ENCODE data around the gene LRFN3. TPM values are rescaled to one million over a fixed set of nuclear protein-coding genes. Genes with fewer than 3 reads are reported as not detected.

Gene LRFN3
- polyA plus RNA-seq, 1 experiment, result 1.8 TPM

DNA sequence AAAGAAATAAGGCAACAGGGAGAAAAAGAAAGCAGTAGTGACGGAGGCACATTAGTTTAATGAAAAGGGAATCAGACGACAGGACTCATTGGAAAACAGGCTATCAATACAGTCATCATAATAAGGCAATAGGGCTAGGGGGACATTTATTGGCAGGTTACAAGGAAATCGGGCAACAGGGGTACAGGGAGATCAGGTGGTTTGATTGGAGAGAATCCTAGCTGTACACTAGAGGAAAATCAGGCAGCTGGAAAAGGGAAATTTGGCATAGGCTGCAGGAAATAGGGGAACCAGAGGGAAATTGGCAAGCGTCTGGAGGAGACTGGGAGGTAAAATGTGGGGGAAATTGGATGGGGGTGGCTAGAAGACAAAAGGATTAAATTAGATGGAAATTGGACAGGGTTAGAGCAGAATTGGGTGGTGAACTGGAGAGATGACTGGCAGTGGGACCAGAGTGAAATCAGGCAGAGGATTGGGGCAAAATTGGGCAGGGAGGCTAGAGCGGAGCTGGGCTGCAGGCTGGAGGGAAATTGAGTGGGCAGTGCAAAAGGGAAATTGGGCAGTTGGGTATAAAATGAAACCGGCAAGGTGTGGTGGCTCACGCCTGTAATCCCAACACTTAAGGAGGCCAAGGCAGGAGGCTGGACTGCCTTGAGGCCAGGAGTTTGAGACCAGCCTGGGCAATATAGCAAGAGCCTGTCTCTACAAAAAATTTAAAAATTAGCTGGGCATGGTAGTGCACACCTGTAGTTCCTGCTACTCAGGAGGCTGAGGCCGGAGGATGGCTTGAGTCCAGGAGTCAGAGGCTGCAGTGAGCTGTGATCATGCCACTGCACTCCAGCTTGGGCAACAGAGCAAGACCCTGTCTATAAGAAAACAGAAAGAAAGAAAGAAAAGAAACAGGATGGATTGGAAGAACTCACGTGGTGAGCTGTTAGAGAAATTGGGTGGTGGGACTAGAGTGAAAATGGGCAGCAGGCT lies 7.4 kb downstream of the LRFN3 start:
- ChIA-PET CTCF (interaction anchor here (1.7 kb wide), 1 partner anchor 13 kb away, joined by 8 read pairs; no protein-coding TSS in a partner anchor), POLR2A (no interaction called here)

GRCh38 chr19:35944556-35944955 lies 8.4 kb downstream of the LRFN3 start:
- Histone ChIP-seq H3K4me3 (ENCODE audit: low read depth, low read length) (no peak overlapping the region), H3K36me3 (ENCODE audit: control insufficient read depth, insufficient read depth, low read length) (peaks cover 4% of the 10 kb centered on the region), H3K27me3 (ENCODE audit: control insufficient read depth, insufficient read depth, low read length) (no peaks in the 10 kb centered on the region)
- no peak for DNase-seq (ENCODE audit: low read depth)
- CTCF ChIA-PET, result interaction anchor here (1.7 kb wide), 1 partner anchor 13 kb away, joined by 8 read pairs; no protein-coding TSS in a partner anchor
- TF ChIP-seq, protein P1, sequence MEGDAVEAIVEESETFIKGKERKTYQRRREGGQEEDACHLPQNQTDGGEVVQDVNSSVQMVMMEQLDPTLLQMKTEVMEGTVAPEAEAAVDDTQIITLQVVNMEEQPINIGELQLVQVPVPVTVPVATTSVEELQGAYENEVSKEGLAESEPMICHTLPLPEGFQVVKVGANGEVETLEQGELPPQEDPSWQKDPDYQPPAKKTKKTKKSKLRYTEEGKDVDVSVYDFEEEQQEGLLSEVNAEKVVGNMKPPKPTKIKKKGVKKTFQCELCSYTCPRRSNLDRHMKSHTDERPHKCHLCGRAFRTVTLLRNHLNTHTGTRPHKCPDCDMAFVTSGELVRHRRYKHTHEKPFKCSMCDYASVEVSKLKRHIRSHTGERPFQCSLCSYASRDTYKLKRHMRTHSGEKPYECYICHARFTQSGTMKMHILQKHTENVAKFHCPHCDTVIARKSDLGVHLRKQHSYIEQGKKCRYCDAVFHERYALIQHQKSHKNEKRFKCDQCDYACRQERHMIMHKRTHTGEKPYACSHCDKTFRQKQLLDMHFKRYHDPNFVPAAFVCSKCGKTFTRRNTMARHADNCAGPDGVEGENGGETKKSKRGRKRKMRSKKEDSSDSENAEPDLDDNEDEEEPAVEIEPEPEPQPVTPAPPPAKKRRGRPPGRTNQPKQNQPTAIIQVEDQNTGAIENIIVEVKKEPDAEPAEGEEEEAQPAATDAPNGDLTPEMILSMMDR (IDR thresholded peaks at IDR 0.05; ENCODE audit: insufficient read depth, low read depth, low read length), result no peak
- POLR2A ChIA-PET, result no interaction called here

More for the DNA sequence above, 7.4 kb downstream of the LRFN3 start:
- no peak for DNase-seq (ENCODE audit: low read depth)
- H3K27me3 ChIP-seq (ENCODE audit: control insufficient read depth, insufficient read depth, low read length), result no peaks in the 10 kb centered on the region
- peaks cover 4% of the 10 kb centered on the region for H3K36me3 ChIP-seq (ENCODE audit: control insufficient read depth, insufficient read depth, low read length)
- TF ChIP-seq, protein P1 (IDR thresholded peaks at IDR 0.05; ENCODE audit: insufficient read depth, low read depth, low read length), result no peak
- H3K4me3 ChIP-seq (ENCODE audit: low read depth, low read length), result no peak overlapping the region

DNA sequence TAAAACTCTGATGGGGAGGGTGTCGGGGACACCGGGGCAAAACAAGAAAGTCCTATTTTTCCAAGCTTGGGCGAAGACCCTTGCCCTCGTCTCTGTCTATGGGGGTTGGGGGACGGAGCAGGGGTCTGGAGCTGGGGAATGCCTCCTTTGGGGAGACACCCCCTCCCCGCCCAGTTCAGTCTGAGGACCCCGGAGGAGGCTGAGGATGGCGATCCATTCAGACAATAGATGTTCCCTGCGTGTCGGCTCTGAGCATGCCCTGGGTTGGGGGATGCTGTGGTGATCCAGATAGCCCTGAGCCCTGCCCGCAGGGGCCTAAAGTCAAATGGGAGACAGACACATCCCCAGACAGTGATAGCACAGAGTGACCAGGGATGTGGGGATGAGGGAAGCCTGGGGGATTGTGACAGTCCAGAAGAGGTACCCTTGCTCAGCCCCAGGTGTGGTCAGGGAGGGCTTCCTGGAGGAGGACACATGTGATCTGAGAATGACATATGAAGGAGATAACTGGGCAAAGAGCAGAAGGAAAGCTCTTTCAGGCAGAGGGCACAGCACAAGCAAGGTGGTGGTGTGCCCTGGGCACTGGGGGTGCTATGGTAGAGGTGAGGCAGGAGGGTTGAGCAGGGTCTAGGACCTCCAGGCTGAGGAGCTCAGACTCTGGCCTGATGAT lies 9.1 kb downstream of the LRFN3 start:
- ChIA-PET CTCF (interaction anchor here (0.8 kb wide), 1 partner anchor 14 kb away, joined by 4 read pairs; no protein-coding TSS in a partner anchor), POLR2A (no interaction called here)
- no peak for DNase-seq (ENCODE audit: low read depth)
- H3K27me3 ChIP-seq (ENCODE audit: control insufficient read depth, insufficient read depth, low read length), result no peaks in the 10 kb centered on the region
- TF ChIP-seq, protein P1 (IDR thresholded peaks at IDR 0.05; ENCODE audit: insufficient read depth, low read depth, low read length), result no peak
- peaks cover 4% of the 10 kb centered on the region; the same call in 1 of the 2 replicates for H3K36me3 ChIP-seq (ENCODE audit: control insufficient read depth, insufficient read depth, low read length)
- no peak overlapping the region for H3K4me3 ChIP-seq (ENCODE audit: low read depth, low read length)

DNA sequence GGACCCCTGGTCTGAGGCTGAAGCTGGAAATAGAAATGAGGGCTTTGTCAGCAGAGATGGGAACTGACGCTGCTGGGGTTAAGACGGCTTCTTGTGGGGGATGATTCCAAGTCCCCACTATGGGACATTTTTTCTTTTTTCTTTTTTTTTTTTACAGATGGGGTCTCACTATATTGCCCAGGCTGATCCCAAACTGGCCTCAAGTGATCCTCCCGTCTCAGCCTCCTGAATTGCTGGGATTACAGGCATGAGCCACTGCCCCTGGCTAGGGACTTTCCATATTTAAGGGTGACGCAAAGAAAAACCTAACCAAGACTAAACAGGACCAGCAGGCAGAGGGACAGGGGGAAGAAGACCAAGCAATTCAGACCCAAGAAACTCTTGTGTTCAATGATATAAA lies 10.0 kb downstream of the LRFN3 start:
- TF ChIP-seq, protein P1 (IDR thresholded peaks at IDR 0.05; ENCODE audit: insufficient read depth, low read depth, low read length), result no peak
- Histone ChIP-seq H3K4me3 (ENCODE audit: low read depth, low read length) (no peak overlapping the region), H3K27me3 (ENCODE audit: control insufficient read depth, insufficient read depth, low read length) (no peaks in the 10 kb centered on the region), H3K36me3 (ENCODE audit: control insufficient read depth, insufficient read depth, low read length) (peaks cover 2% of the 10 kb centered on the region; the same call in 1 of the 2 replicates)
- ChIA-PET POLR2A (no interaction called here), CTCF (interaction anchor here (0.8 kb wide), 1 partner anchor 15 kb away, joined by 4 read pairs; no protein-coding TSS in a partner anchor)
- DNase-seq (ENCODE audit: low read depth), result no peak

DNA sequence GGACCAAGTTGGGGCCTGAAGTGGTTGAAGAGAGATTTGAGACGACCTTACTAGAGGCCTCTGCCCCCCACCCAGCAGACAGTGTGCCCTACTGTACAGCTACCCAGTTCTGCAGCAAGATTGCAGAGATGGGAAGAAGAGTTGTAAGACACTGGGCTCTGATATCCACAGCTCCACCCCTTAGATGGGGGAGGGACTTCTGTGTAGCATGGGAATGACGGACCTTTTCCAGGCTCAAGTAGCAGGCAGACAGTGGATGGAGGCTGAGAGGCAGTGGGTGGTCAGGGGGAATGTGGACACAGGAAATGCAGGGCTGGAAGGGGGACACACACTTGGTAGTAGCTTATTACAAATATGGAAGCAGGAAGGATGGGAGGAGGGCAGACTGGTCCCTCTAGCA lies 13.0 kb downstream of the LRFN3 start:
- Histone ChIP-seq H3K36me3 (ENCODE audit: control insufficient read depth, insufficient read depth, low read length) (no peaks in the 10 kb centered on the region; the same call in 1 of the 2 replicates), H3K4me3 (ENCODE audit: low read depth, low read length) (no peak overlapping the region), H3K27me3 (ENCODE audit: control insufficient read depth, insufficient read depth, low read length) (no peaks in the 10 kb centered on the region)
- CTCF ChIA-PET, result interaction anchor here (0.6 to 1.0 kb wide), 2 partner anchors 84 to 214 kb away, joined by 4 read pairs; no protein-coding TSS in a partner anchor
- TF ChIP-seq, protein P1 (IDR thresholded peaks at IDR 0.05; ENCODE audit: insufficient read depth, low read depth, low read length), result no peak
- POLR2A ChIA-PET, result no interaction called here
- no peak for DNase-seq (ENCODE audit: low read depth)
